AG04450 (cell line): Measurements from ENCODE around the gene TTLL6. TPM values are rescaled to one million over a fixed set of nuclear protein-coding genes. Genes with fewer than 3 reads are reported as not detected.
"Not testable (repeated sequence)": the region's sequence is repeated elsewhere in the genome, so short reads cannot be mapped to it uniquely, and the experiment has no call there.

Source experiments
- CTCF ChIA-PET: fragments of 300-600, 350-600 bp; formaldehyde crosslinking; extraction: SDS; loops from one replicate; lab custom pipeline; 2022; ENCODE audit warnings: antibody characterized with exemption, inconsistent platforms; lab: Charles Lee
- POLR2A ChIA-PET: fragments of 350-600 bp; formaldehyde crosslinking; extraction: SDS; loops from one replicate; lab custom pipeline; 2021; ENCODE audit warnings: antibody characterized with exemption, inconsistent platforms; lab: Yijun Ruan, JAX
- DNase-seq: peaks from one replicate; pipeline ENCODE4 v3.0.0-alpha.2; 2011; ENCODE audit warnings: low read depth, low spot score
- H3K27ac ChIP-seq: one replicate; pipeline ENCODE4 v1.5.1; 2012; ENCODE audit warnings: low read depth, low read length, control low read depth
- H3K27me3 ChIP-seq: one replicate; pipeline ENCODE4 v1.6.0; 2012; ENCODE audit warnings: low read length; ENCODE audit not compliant: control insufficient read depth, insufficient read depth
- H3K4me3 ChIP-seq: 2 replicates; pipeline ENCODE4 v1.5.1; 2011; ENCODE audit warnings: mild to moderate bottlenecking, low read depth, low read length, control low read depth
- H3K9me3 ChIP-seq: 2 replicates; pipeline ENCODE4 v1.5.1; 2012; ENCODE audit warnings: low read length; ENCODE audit not compliant: control insufficient read depth, insufficient read depth
- CTCF ChIP-seq: IDR thresholded peaks from 2 replicates; pipeline ENCODE4 v1.5.1; 2011; ENCODE audit warnings: low read depth, low read length, control low read depth, inconsistent platforms
- polyA plus RNA-seq: library from polyadenylated mRNA; depleted of rRNA; stranded (reverse); fragments of >200 nt; gene quantifications from 2 replicates; pipeline ENCODE4 v1.2.3, GENCODE V29; 2011

Gene TTLL6
- polyA plus RNA-seq, 1 experiment, result 0.04 TPM

- Histone ChIP-seq H3K4me3 (peak overlapping the region; percentile 95), H3K27me3 (no peaks in the 10 kb centered on the region), H3K27ac (peak overlapping the region; percentile 69), H3K9me3 (no peaks in the 10 kb centered on the region)
- ChIA-PET CTCF (interaction anchor here (0.7 to 1.6 kb wide), 2 partner anchors 27 to 47 kb away, joined by 3 to 8 read pairs; no protein-coding TSS in a partner anchor), POLR2A (interaction anchor here (0.5 kb wide), 1 partner anchor 793 kb away, joined by 4 read pairs; no protein-coding TSS in a partner anchor)
- DNase-seq, result no peak
- no peak for TF ChIP-seq CTCF
Measured at GRCh38 chr17:48831549-48831883, 14.5 kb upstream of the TTLL6 start.

GRCh38 chr17:48830840-48831548, 14.0 kb upstream of the TTLL6 start, which contains the start of gene CALCOCO2:
Gene CALCOCO2, plus strand, starts transcription at chr17:48831035. Its CDS starts 10,673 bp downstream, at chr17:48841708.
- no peak for TF ChIP-seq CTCF
- ChIA-PET CTCF (interaction anchor here (0.7 to 1.6 kb wide), 3 partner anchors 19 to 48 kb away, joined by 3 to 8 read pairs (median 3); no protein-coding TSS in a partner anchor), POLR2A (no interaction called here)
- Histone ChIP-seq H3K27ac (peak within 1 kb of the TSS; percentile 69), H3K9me3 (no peaks in the 10 kb centered on the region), H3K27me3 (no peaks in the 10 kb centered on the region), H3K4me3 (peak within 1 kb of the TSS; percentile 95)
- DNase-seq, result peak; percentile 65

GRCh38 chr17:48825446-48826381, 8.7 kb upstream of the TTLL6 start:
- POLR2A ChIA-PET, result interaction anchor here (1.1 kb wide), 1 partner anchor 22 kb away, joined by 3 read pairs; no protein-coding TSS in a partner anchor

GRCh38 chr17:48820936-48821335, 3.9 kb upstream of the TTLL6 start:
- POLR2A ChIA-PET, CTCF ChIA-PET: not testable (repeated sequence)

More at GRCh38 chr17:48825446-48826381, 8.7 kb upstream of the TTLL6 start:
- H3K9me3 ChIP-seq, result no peaks in the 10 kb centered on the region
- H3K27ac ChIP-seq, result no peak overlapping the region
- no peaks in the 10 kb centered on the region for H3K27me3 ChIP-seq
- no peak for DNase-seq
- no peak for TF ChIP-seq CTCF
- CTCF ChIA-PET, result interaction anchor here (0.6 kb wide), 1 partner anchor 9 kb away, joined by 4 read pairs; no protein-coding TSS in a partner anchor
- no peak overlapping the region for H3K4me3 ChIP-seq

GRCh38 chr17:48819466-48819865, 2.4 kb upstream of the TTLL6 start:
- no peak for TF ChIP-seq CTCF
- no peak for DNase-seq
- ChIA-PET POLR2A (no interaction called here), CTCF (no interaction called here)
- H3K4me3 ChIP-seq, result no peak overlapping the region
- H3K27me3 ChIP-seq, result peaks cover 16% of the 10 kb centered on the region
- H3K9me3 ChIP-seq, result no peaks in the 10 kb centered on the region; the same call in 1 of the 2 replicates
- H3K27ac ChIP-seq, result no peak overlapping the region

More at GRCh38 chr17:48820936-48821335, 3.9 kb upstream of the TTLL6 start:
- H3K9me3 ChIP-seq, DNase-seq, H3K27ac ChIP-seq, H3K4me3 ChIP-seq: not testable (repeated sequence)
- peaks cover 13% of the 10 kb centered on the region for H3K27me3 ChIP-seq
